HEK293T (cell line): ENCODE data around the gene SERPINB2.
"Not testable (repeated sequence)": the region's sequence is repeated elsewhere in the genome, so short reads cannot be mapped to it uniquely, and the experiment has no call there.

Source experiments
- CTCF ChIA-PET: fragments of 350-600 bp; formaldehyde crosslinking; extraction: SDS; loops from one replicate; lab custom pipeline; 2021; ENCODE audit warnings: antibody characterized with exemption, inconsistent platforms; lab: Yijun Ruan, JAX
- POLR2A ChIA-PET: fragments of 350-600 bp; formaldehyde crosslinking; extraction: SDS; loops from one replicate; lab custom pipeline; 2020; ENCODE audit warnings: antibody characterized with exemption, inconsistent platforms; lab: Yijun Ruan, JAX
- DNase-seq: peaks from one replicate; pipeline ENCODE4 v3.0.0; 2012; ENCODE audit warnings: mixed read lengths; ENCODE audit errors: extremely low spot score
- ARNT ChIP-seq: fragments of 450-650 bp; IDR thresholded peaks from 2 replicates; pipeline ENCODE4 v1.6.1; 2017; ENCODE audit warnings: mild to moderate bottlenecking
- BHLHE40 ChIP-seq: fragments of 450-650 bp; IDR thresholded peaks from 2 replicates; pipeline ENCODE4 v1.6.1; 2016; ENCODE audit warnings: mild to moderate bottlenecking, moderate library complexity, borderline replicate concordance
- CTBP1 ChIP-seq: fragments of 450-650 bp; IDR thresholded peaks from 2 replicates; pipeline ENCODE4 v1.6.1; 2016; ENCODE audit warnings: borderline replicate concordance
- ELF4 ChIP-seq: fragments of 450-650 bp; IDR thresholded peaks from 2 replicates; pipeline ENCODE4 v1.6.1; 2017; ENCODE audit warnings: antibody characterized with exemption
- FOXA1 ChIP-seq: fragments of 450-650 bp; IDR thresholded peaks from 2 replicates; pipeline ENCODE4 v1.6.1; 2016; ENCODE audit warnings: mild to moderate bottlenecking
- FOXK2 ChIP-seq: fragments of 450-650 bp; IDR thresholded peaks from 2 replicates; pipeline ENCODE4 v1.6.1; 2016; ENCODE audit warnings: mild to moderate bottlenecking
- FOXM1 ChIP-seq: fragments of 450-650 bp; IDR thresholded peaks from 2 replicates; pipeline ENCODE4 v1.6.1; 2017; ENCODE audit warnings: mild to moderate bottlenecking, borderline replicate concordance
- HDGF ChIP-seq: fragments of 450-650 bp; IDR thresholded peaks from 2 replicates; pipeline ENCODE4 v1.6.1; 2017; ENCODE audit warnings: antibody characterized with exemption, borderline replicate concordance
- L3MBTL2 ChIP-seq: fragments of 450-650 bp; conservative IDR thresholded peaks from 2 replicates; pipeline ENCODE4 v1.6.1; 2016; ENCODE audit warnings: mild to moderate bottlenecking
- LEF1 ChIP-seq: fragments of 450-650 bp; IDR thresholded peaks from 2 replicates; pipeline ENCODE4 v1.6.1; 2017; ENCODE audit warnings: mild to moderate bottlenecking, borderline replicate concordance
- NFRKB ChIP-seq: fragments of 450-650 bp; IDR thresholded peaks from 2 replicates; pipeline ENCODE4 v1.6.1; 2016; ENCODE audit warnings: mild to moderate bottlenecking, moderate library complexity
- SP1 ChIP-seq: fragments of 450-650 bp; IDR thresholded peaks from 2 replicates; pipeline ENCODE4 v1.6.1; 2017
- SUZ12 ChIP-seq: fragments of 450-650 bp; IDR thresholded peaks from 2 replicates; pipeline ENCODE4 v1.6.1; 2016; ENCODE audit warnings: mild to moderate bottlenecking
- TARDBP ChIP-seq: fragments of 450-650 bp; IDR thresholded peaks from 2 replicates; pipeline ENCODE4 v1.6.1; 2016
- ZNF384 ChIP-seq: fragments of 450-650 bp; IDR thresholded peaks from 2 replicates; pipeline ENCODE4 v1.6.1; 2016
- TF ChIP-seq, protein P1 (sequence below): fragments of 450-650 bp; IDR thresholded peaks from 2 replicates; pipeline ENCODE4 v1.6.1; 2016

The SERPINB2 gene

DNA sequence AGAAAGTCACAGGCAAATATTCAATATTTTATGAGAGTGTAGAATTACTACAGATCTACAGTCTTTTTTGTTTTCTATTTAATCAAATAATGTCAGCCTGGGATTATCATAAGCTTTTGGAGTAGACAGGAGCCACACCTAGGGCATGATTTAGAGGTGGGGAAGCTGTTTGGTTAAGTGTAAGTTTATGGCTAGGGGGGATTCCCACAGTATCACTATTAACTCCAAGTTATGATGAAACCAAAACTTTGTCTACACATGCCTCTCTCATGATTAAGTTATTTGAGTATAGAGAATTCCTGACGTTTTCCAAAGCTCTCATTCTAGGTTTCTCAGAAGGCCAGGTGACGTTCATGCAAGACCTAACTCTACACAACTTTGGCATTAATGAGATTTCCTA lies 22.4 kb downstream of the SERPINB2 start:
- POLR2A ChIA-PET: no interaction called here
- DNase-seq: no peak
- CTCF ChIA-PET: no interaction called here
- no peak for TF ChIP-seq TARDBP
- TF ChIP-seq L3MBTL2: no peak
- no peak for TF ChIP-seq NFRKB
- no peak for TF ChIP-seq FOXM1
- no peak for TF ChIP-seq ELF4
- no peak for TF ChIP-seq SUZ12
- TF ChIP-seq ZNF384: no peak
- TF ChIP-seq SP1: no peak
- TF ChIP-seq HDGF: no peak
- TF ChIP-seq FOXA1: no peak
- TF ChIP-seq, protein P1, sequence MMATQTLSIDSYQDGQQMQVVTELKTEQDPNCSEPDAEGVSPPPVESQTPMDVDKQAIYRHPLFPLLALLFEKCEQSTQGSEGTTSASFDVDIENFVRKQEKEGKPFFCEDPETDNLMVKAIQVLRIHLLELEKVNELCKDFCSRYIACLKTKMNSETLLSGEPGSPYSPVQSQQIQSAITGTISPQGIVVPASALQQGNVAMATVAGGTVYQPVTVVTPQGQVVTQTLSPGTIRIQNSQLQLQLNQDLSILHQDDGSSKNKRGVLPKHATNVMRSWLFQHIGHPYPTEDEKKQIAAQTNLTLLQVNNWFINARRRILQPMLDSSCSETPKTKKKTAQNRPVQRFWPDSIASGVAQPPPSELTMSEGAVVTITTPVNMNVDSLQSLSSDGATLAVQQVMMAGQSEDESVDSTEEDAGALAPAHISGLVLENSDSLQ: no peak
- TF ChIP-seq BHLHE40: no peak
- TF ChIP-seq LEF1: no peak
- no peak for TF ChIP-seq FOXK2
- no peak for TF ChIP-seq CTBP1
- no peak for TF ChIP-seq ARNT

DNA sequence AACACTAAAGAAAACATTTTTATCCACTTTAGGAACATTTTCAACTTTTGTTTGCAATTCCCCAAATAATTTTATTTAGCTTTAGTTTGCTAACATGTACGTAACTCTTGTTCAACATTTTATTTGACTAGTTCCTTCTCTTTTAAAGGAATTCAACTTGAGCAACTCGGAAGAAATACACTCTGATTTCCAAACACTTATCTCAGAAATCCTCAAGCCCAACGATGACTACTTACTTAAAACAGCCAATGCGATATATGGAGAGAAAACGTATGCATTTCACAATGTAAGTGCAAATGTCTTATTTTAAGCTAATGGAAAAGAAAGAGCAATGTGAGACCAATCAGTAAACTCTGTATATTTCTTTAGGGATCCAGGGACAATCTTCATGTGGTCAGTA lies 30.3 kb downstream of the SERPINB2 start:
- POLR2A ChIA-PET: no interaction called here
- no peak for TF ChIP-seq TARDBP
- no peak for TF ChIP-seq FOXM1
- TF ChIP-seq SP1: no peak
- no peak for TF ChIP-seq FOXK2
- CTCF ChIA-PET: no interaction called here

DNA sequence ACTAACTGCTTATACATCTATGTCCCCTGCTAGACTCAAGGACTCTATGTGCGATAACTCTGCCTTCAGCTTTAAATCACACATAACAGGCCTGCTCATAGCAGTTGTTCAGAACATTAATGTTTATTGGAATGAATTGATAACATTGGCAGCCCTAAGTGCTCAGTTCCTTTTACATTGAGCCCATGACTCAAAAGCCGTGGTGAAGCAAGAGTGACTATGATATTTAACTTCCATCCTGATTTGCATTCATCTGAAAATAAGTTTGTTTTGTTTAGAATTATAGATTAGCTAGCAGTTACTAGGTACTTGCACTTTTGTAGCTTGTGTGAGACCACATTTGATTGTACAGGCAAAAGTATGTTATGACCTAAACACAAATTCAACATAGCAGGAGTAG lies 34.5 kb downstream of the SERPINB2 start:
- TF ChIP-seq L3MBTL2: no peak
- ChIA-PET CTCF (interaction anchor here (0.8 kb wide), 1 partner anchor 14 kb away, joined by 3 read pairs; no protein-coding TSS in a partner anchor), POLR2A (no interaction called here)
- no peak for DNase-seq

More for the DNA sequence above, 30.3 kb downstream of the SERPINB2 start:
- no peak for DNase-seq

DNA sequence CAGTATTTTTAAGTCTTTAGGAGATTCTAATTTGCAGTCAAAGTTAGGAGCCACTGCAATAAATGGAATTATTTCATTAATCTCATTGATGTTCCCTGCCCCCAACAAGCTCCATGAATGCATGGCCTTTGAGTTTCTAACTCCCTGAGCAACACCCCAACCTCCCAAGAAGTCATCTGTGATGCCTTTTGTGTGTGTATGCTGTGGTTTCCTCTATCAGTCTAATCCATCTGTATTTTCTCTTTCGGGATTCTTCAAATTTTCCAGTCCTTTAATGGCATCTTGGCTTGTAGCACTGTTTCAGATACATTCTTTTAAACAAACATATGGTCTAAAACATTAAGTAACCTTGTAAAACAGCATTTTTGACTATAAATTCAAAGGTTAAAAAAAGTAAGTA lies 37.0 kb downstream of the SERPINB2 start:
- TF ChIP-seq ELF4 (no peak), BHLHE40 (no peak), ARNT (no peak), HDGF (no peak), SUZ12 (no peak), SP1 (no peak)
- ChIA-PET CTCF (no interaction called here), POLR2A (no interaction called here)
- no peak for DNase-seq

DNA sequence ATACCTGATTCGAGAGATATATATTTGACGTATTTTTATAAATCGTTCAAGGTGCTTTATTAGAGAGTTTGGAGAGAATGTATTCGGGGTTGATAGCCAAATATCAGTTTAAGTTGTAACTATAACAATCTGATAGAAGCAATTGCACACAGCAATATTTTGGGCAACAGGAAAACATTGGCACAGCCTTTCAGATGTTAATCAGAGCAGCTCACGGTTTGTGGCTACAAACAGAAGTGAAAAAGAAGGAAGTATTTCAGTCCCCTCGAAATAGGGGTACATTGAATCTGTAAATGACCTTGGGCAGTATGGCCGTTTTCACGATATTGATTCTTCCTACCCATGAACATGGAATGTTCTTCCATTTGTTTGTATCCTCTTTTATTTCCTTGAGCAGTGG lies 40.8 kb downstream of the SERPINB2 start:
- DNase-seq: no peak
- ChIA-PET POLR2A (no interaction called here), CTCF (no interaction called here)
- TF ChIP-seq, protein P1: no peak
- TF ChIP-seq ELF4 (no peak), TARDBP (no peak), HDGF (no peak), FOXK2 (no peak), NFRKB (no peak), CTBP1 (no peak), SP1 (no peak), ARNT (no peak), SUZ12 (no peak), L3MBTL2 (no peak), LEF1 (no peak)

DNA sequence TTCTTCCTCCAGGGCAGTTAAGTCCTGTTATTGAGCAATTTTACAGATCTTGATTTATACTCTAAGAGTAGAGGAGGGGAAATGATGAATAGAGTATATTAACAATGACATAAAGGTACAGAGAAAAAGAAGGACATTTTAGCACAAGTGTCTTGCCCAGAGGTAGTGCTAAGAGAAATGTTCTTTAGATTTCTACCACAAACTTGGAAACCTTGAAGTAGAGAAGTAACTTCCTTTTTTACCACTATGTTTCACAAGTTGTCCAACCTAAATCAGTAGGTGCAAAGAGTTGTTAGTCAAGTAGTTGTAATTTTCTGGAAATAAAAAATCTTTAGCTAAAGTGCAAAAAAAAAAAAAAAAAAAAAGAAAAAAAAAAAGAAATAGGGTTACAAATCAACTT lies 41.9 kb downstream of the SERPINB2 start:
- CTCF ChIA-PET, DNase-seq, POLR2A ChIA-PET: not testable (repeated sequence)

DNA sequence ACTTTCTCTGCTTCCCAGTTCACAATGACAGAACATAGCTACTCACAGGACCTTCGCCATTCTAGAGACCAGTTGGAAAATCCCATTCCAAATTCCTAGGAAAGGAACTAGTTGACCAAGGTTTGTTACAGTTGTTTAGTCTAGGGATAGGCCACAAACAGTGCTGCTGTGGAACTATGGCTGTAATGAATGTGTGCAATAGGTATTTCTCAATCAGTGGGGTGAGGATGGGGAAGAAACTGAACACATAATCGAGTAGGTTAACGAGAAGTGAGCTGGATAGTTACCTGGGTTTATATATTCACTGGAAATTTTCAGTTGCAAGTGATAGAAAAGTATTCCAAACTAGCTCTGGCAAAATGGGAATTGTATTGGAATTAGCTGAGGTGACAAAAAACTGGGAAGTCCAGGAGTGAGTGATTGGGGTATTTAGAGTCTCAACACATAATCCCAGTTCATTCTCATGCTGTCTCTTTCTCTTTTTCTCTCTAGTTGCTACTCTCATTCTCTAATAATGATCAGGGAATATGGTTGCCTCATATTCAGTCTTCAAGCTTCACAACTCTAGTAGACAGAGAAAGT lies 43.4 kb downstream of the SERPINB2 start:
- CTCF ChIA-PET: no interaction called here
- TF ChIP-seq LEF1 (no peak), FOXM1 (no peak), ARNT (no peak), BHLHE40 (no peak), SP1 (no peak), TARDBP (no peak), SUZ12 (no peak), HDGF (no peak), FOXA1 (no peak), L3MBTL2 (no peak), CTBP1 (no peak), NFRKB (no peak), ELF4 (no peak), FOXK2 (no peak), ZNF384 (no peak)
- TF ChIP-seq, protein P1: no peak
- no peak for DNase-seq
- POLR2A ChIA-PET: no interaction called here
